Colonic mucosa (tissue), 4 donors: ENCODE data around the gene AP3B2. TPM values are rescaled to one million over a fixed set of nuclear protein-coding genes. Genes with fewer than 3 reads are reported as not detected.

Experiments used
- DNase-seq: peaks from one replicate; pipeline ENCODE4 v3.0.0-alpha.2; 2020
- H3K27ac ChIP-seq: fragments of 200-600 bp; one replicate; pipeline ENCODE4 v1.8.0; 2021
- H3K27me3 ChIP-seq: fragments of 200-600 bp; one replicate; pipeline ENCODE4 v1.8.0; 2021
- H3K36me3 ChIP-seq: fragments of 200-600 bp; one replicate; pipeline ENCODE4 v1.8.0; 2021
- H3K4me1 ChIP-seq: fragments of 200-600 bp; one replicate; pipeline ENCODE4 v1.8.0; 2021; ENCODE audit warnings: mild to moderate bottlenecking
- H3K4me3 ChIP-seq: fragments of 200-600 bp; one replicate; pipeline ENCODE4 v1.8.0; 2021
- H3K9ac ChIP-seq, 2 donors: one replicate each; pipeline ENCODE4 v1.7.0; 2013; ENCODE audit warnings: control low read depth in 2 of 2, low read depth in 2 of 2, low read length in 2 of 2
- H3K9me3 ChIP-seq: fragments of 200-600 bp; one replicate; pipeline ENCODE4 v1.8.0; 2021
- intact Hi-C: fragments of 100-400 bp; cut with DNase I; formaldehyde crosslinking; loops from one replicate; pipeline ENCODE4 v1.14.1; 2022
- total RNA-seq, 2 donors: library from RNA; stranded (reverse); fragmentation: NEBNext Ultra II Directional in 1 of 2; extraction: Animal tissue kit (Norgen Biotek cat#: 25700) in 1 of 2; gene quantifications; one replicate each; pipeline ENCODE4 v1.2.1, GENCODE V29; 2021
- TF ChIP-seq, protein P1 (sequence below): fragments of 200-600 bp; IDR thresholded peaks from one replicate; pipeline ENCODE4 v1.8.0; 2022; ENCODE audit warnings: antibody characterized with exemption, mild to moderate bottlenecking
- donor health status: healthy.
- donor health status: DM: no; HTN: no; CAD: no.
- donor health status: DM: no; HTN: no; CAD: no.

The AP3B2 gene
- total RNA-seq, 2 donors from 2014 or later = 0.82 to 1.2 TPM

GRCh38 chr15:82656641-82657266 lies 52.9 kb downstream of the AP3B2 start:
- no peak for DNase-seq
- no peaks in the 10 kb centered on the region for H3K9me3 ChIP-seq
- no peaks in the 10 kb centered on the region for H3K27me3 ChIP-seq
- TF ChIP-seq, protein P1, sequence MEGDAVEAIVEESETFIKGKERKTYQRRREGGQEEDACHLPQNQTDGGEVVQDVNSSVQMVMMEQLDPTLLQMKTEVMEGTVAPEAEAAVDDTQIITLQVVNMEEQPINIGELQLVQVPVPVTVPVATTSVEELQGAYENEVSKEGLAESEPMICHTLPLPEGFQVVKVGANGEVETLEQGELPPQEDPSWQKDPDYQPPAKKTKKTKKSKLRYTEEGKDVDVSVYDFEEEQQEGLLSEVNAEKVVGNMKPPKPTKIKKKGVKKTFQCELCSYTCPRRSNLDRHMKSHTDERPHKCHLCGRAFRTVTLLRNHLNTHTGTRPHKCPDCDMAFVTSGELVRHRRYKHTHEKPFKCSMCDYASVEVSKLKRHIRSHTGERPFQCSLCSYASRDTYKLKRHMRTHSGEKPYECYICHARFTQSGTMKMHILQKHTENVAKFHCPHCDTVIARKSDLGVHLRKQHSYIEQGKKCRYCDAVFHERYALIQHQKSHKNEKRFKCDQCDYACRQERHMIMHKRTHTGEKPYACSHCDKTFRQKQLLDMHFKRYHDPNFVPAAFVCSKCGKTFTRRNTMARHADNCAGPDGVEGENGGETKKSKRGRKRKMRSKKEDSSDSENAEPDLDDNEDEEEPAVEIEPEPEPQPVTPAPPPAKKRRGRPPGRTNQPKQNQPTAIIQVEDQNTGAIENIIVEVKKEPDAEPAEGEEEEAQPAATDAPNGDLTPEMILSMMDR = no peak
- H3K4me1 ChIP-seq = no peaks in the 10 kb centered on the region
- H3K9ac ChIP-seq = no peak overlapping the region
- H3K36me3 ChIP-seq = no peaks in the 10 kb centered on the region
- intact Hi-C loops = no loop called here
- H3K27ac ChIP-seq = no peak overlapping the region
- no peak overlapping the region for H3K4me3 ChIP-seq

- intact Hi-C loops = no loop called here
- Histone ChIP-seq H3K27me3 (no peaks in the 10 kb centered on the region), H3K4me1 (no peaks in the 10 kb centered on the region), H3K36me3 (no peaks in the 10 kb centered on the region), H3K4me3 (no peak overlapping the region), H3K27ac (no peak overlapping the region), H3K9me3 (no peaks in the 10 kb centered on the region), H3K9ac (no peak overlapping the region)
- TF ChIP-seq, protein P1 = no peak
- no peak for DNase-seq
These were observed 54.1 kb downstream of the AP3B2 start for GRCh38 chr15:82655606-82656005.

DNA sequence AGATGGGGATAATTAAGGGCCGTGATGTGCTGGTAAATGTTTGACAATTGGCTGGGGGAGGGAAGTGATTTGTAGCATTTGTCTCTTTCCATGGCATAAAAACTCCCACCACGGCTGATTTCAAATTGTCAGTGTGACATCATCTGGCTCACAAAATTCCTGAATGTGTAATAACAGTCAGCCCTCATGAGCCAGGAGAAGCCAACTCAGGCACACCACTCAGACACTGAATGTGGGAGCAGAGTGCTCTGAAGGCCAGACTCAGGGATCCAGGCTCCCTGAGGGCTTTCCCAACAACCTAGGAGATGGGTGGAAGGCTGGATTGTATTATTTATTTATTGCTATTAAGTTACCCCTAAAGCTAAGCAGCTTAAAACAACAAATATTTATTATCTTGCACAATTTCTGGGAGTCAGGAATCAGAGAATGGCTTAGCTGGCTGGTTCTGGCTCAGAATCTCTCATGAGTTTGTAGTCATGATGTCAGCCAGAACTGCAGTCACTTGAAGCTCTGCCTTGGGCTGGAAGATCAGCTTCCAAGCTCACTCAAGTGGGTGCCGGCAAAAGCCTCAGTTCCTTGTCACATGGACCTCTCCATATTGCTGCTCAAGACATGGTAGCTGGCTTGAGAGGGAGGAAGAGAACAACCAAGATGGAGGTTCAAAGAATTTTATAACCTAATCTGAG lies 56.0 kb downstream of the AP3B2 start:
- Histone ChIP-seq H3K4me3 (no peak overlapping the region), H3K9me3 (no peaks in the 10 kb centered on the region), H3K27ac (no peak overlapping the region), H3K36me3 (no peaks in the 10 kb centered on the region), H3K4me1 (no peaks in the 10 kb centered on the region), H3K9ac (no peak overlapping the region), H3K27me3 (peaks cover under 1% of the 10 kb centered on the region)
- DNase-seq = no peak
- intact Hi-C loops = no loop called here
- TF ChIP-seq, protein P1 = no peak

DNA sequence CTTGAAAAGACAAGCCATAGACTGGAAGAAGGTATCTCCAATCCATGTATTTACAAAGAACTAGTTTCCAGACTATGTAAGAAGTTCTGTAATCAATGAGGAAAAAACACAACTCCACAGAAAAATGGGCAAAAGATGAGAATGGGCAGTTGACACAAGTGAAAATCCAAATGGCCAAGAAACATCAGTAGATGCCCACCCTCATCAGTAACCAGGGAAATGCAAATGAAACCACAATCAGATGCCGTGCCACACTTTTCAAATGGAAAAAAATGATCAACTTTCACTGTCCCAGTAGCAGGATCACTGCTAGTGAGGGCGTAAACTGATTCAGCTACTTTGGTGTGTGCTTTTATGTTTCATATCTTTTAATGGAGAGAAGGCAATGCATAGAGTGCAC lies 58.0 kb downstream of the AP3B2 start:
- Histone ChIP-seq H3K27ac (no peak overlapping the region), H3K9ac (no peak overlapping the region), H3K4me3 (no peak overlapping the region), H3K4me1 (no peaks in the 10 kb centered on the region), H3K36me3 (no peaks in the 10 kb centered on the region), H3K9me3 (no peaks in the 10 kb centered on the region), H3K27me3 (peaks cover 19% of the 10 kb centered on the region)
- DNase-seq = no peak
- TF ChIP-seq, protein P1 = no peak
- intact Hi-C loops = no loop called here

DNA sequence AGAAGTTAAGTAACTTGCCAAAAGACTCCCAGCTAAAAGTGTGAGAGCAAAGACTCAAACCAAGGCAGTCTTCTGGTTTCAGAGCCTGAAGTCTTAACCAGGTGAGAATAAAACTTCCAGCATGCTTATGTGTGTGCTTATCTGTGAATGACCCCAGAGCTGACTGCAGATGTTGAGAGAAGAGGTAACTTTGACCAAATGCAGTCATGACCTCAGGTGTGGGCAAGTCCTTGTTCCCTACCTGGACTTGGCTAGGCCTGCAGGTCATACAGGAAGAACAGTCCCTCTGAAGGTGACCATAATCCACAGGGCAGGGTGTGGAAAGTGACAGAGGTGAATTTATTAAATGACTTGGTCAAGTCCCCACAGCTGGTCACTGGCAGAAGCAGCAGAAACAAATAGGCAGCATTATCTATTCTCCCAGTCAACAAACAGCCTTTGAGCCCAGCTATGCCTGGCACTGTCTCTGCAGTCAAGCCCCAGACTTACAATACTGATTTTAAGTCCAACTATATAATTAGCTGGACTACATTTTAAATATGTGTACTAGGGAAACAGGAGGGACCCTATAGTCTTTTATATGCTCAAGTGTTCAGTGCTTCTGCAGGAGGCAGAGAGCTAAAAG lies 59.5 kb downstream of the AP3B2 start:
- Histone ChIP-seq H3K4me3 (no peak overlapping the region), H3K9ac (no peak overlapping the region), H3K36me3 (no peaks in the 10 kb centered on the region), H3K4me1 (no peaks in the 10 kb centered on the region), H3K27ac (no peak overlapping the region), H3K27me3 (peaks cover 30% of the 10 kb centered on the region), H3K9me3 (no peaks in the 10 kb centered on the region)
- intact Hi-C loops = no loop called here
- TF ChIP-seq, protein P1 = no peak
- DNase-seq = no peak
